LNCaP clone FGC (cell line): ENCODE measurements around the gene SMPDL3A.

ENCODE experiments used
- DNase-seq: peaks from one replicate; pipeline ENCODE4 v3.0.0-alpha.2; 2011; ENCODE audit warnings: low read depth
- H3K4me3 ChIP-seq: 2 replicates; pipeline ENCODE4 v1.5.1; 2011; ENCODE audit warnings: mild to moderate bottlenecking, low read depth, low read length, control low read depth
- TF ChIP-seq, protein P1 (sequence below): IDR thresholded peaks from 2 replicates; pipeline ENCODE4 v1.5.1; 2012; ENCODE audit warnings: mild to moderate bottlenecking; ENCODE audit not compliant: control insufficient read depth, insufficient read depth; ENCODE audit errors: extremely low read depth

SMPDL3A gene

DNA sequence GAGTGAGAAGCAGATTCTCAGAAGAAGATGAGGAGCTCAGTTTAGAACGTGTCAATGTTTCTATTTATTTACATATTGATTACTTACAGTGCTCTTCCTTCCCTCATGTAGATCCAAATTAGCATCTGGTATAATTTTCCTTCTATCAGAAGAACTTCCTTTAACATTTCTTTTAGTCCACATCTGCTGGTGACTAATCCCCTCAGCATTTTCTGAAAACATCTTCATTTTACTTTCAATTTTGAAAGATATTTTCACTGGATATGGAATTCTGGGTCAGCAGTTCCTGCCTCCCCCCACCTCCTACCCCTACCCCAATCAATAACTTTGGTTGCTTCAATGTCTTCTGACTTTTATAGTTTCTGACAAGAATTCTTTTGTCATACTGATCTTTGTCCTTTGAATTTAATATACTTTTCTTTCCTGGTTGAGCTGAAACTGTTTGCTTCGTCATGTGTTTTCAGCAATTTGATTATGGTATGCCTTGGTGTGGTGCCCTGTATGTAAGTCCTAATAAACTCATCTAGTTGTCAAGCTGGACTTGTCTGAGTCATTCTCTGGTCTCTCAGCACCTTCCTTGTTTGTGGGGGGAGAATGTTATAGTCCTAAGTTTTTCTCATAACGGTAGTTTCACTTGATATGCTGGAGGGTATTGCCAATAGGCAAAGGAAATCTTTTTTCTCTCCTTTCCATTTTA lies 57.0 kb downstream of the SMPDL3A start:
- no peak for DNase-seq
- H3K4me3 ChIP-seq: no peak overlapping the region

DNA sequence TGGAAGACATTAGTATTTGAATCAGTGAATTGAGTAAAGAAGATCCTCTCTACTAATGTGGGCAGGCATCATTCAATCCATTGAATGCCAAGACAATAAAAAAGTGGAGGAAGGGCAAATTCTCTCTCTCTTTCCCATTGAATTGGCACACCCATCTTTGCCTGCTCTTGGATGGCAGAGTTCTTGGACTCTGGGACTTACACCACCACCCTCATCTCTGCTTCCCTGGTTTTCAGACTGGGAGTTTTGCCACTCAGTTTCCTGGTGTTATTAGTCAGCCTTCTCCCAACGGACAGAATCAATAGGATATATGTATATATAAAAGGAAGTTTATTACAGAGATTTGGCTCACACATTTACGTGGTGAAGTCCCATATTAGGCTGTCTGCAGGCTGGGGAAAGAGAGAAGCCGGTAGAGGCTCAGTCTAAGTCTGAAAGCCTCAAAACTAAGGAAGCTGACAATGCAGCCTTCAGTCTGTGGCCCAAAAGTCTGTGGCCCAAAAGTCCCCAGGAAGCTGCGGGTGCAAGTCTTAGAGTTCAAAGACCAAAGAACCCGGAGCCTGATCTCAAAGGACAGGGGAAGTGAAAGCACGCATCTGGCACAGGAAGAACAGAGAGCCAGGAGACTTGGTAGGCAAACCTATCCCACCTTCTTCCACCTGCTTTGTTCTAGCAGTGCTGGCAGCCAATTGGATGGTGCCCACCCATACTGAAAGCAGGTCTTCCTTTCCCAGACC lies 64.4 kb downstream of the SMPDL3A start:
- no peak overlapping the region for H3K4me3 ChIP-seq
- DNase-seq: no peak
- TF ChIP-seq, protein P1, sequence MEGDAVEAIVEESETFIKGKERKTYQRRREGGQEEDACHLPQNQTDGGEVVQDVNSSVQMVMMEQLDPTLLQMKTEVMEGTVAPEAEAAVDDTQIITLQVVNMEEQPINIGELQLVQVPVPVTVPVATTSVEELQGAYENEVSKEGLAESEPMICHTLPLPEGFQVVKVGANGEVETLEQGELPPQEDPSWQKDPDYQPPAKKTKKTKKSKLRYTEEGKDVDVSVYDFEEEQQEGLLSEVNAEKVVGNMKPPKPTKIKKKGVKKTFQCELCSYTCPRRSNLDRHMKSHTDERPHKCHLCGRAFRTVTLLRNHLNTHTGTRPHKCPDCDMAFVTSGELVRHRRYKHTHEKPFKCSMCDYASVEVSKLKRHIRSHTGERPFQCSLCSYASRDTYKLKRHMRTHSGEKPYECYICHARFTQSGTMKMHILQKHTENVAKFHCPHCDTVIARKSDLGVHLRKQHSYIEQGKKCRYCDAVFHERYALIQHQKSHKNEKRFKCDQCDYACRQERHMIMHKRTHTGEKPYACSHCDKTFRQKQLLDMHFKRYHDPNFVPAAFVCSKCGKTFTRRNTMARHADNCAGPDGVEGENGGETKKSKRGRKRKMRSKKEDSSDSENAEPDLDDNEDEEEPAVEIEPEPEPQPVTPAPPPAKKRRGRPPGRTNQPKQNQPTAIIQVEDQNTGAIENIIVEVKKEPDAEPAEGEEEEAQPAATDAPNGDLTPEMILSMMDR: no peak

More for the DNA sequence above, 57.0 kb downstream of the SMPDL3A start:
- TF ChIP-seq, protein P1: no peak
